Measurements from ENCODE around the gene SERPINE2. TPM values are rescaled to one million over a fixed set of nuclear protein-coding genes. Genes with fewer than 3 reads are reported as not detected.
"Not testable (repeated sequence)": the region's sequence is repeated elsewhere in the genome, so short reads cannot be mapped to it uniquely, and the experiment has no call there.

Gene SERPINE2
- polyA plus RNA-seq, 3 donors, result 118 to 171 (median 121) TPM

- DNase-seq (ENCODE audit: low read depth in 3 of 3, low spot score in 2 of 3), result no peak
Measured at GRCh38 chr2:224020523-224020922, 18.6 kb downstream of the SERPINE2 start.

GRCh38 chr2:224017957-224018356 is 21.1 kb downstream of the SERPINE2 start:
- peak in 1 of 3 donors; percentile 38 for DNase-seq (ENCODE audit: low read depth in 3 of 3, low spot score in 2 of 3)

GRCh38 chr2:224016963-224017362 is 22.1 kb downstream of the SERPINE2 start:
- DNase-seq (ENCODE audit: low read depth in 3 of 3, low spot score in 2 of 3), result no peak

- DNase-seq (ENCODE audit: low read depth in 3 of 3, low spot score in 2 of 3), result no peak
Measured at GRCh38 chr2:224014336-224014735, 24.8 kb downstream of the SERPINE2 start.

- no peak for DNase-seq (ENCODE audit: low read depth in 3 of 3, low spot score in 2 of 3)
Measured at GRCh38 chr2:224011837-224012236, 27.2 kb downstream of the SERPINE2 start.

- DNase-seq (ENCODE audit: low read depth in 3 of 3, low spot score in 2 of 3), result no peak
Measured at GRCh38 chr2:224009605-224010315, 29.3 kb downstream of the SERPINE2 start.

- DNase-seq (ENCODE audit: low read depth in 3 of 3, low spot score in 2 of 3), result no peak
Measured at GRCh38 chr2:224008702-224009261, 30.3 kb downstream of the SERPINE2 start.

- DNase-seq (ENCODE audit: low read depth in 3 of 3, low spot score in 2 of 3), result no peak
Measured at GRCh38 chr2:224004105-224004695, 34.9 kb downstream of the SERPINE2 start.

GRCh38 chr2:224000662-224001061 is 38.4 kb downstream of the SERPINE2 start:
- not testable (repeated sequence) for DNase-seq (ENCODE audit: low read depth in 3 of 3, low spot score in 2 of 3)

GRCh38 chr2:223999862-224000261 is 39.2 kb downstream of the SERPINE2 start:
- no peak for DNase-seq (ENCODE audit: low read depth in 3 of 3, low spot score in 2 of 3)

GRCh38 chr2:223998948-223999347 is 40.1 kb downstream of the SERPINE2 start:
- no peak for DNase-seq (ENCODE audit: low read depth in 3 of 3, low spot score in 2 of 3)

GRCh38 chr2:223997938-223998337 is 41.1 kb downstream of the SERPINE2 start:
- DNase-seq (ENCODE audit: low read depth in 3 of 3, low spot score in 2 of 3), result no peak

- no peak for DNase-seq (ENCODE audit: low read depth in 3 of 3, low spot score in 2 of 3)
Measured at GRCh38 chr2:223996391-223996790, 42.7 kb downstream of the SERPINE2 start.

- no peak for DNase-seq (ENCODE audit: low read depth in 3 of 3, low spot score in 2 of 3)
Measured at GRCh38 chr2:223995569-223995968, 43.5 kb downstream of the SERPINE2 start.

- no peak for DNase-seq (ENCODE audit: low read depth in 3 of 3, low spot score in 2 of 3)
Measured at GRCh38 chr2:223994562-223995162, 44.4 kb downstream of the SERPINE2 start.

GRCh38 chr2:223993634-223994232 is 45.4 kb downstream of the SERPINE2 start:
- DNase-seq (ENCODE audit: low read depth in 3 of 3, low spot score in 2 of 3), result peak; percentile 58 to 71 (median 65)

GRCh38 chr2:223991611-223992010 is 47.5 kb downstream of the SERPINE2 start:
- no peak for DNase-seq (ENCODE audit: low read depth in 3 of 3, low spot score in 2 of 3)

- no peak for DNase-seq (ENCODE audit: low read depth in 3 of 3, low spot score in 2 of 3)
Measured at GRCh38 chr2:223989856-223990232, 49.2 kb downstream of the SERPINE2 start.

- DNase-seq (ENCODE audit: low read depth in 3 of 3, low spot score in 2 of 3), result no peak
Measured at GRCh38 chr2:223989206-223989855, 49.8 kb downstream of the SERPINE2 start.

GRCh38 chr2:223981241-223981640 is 57.8 kb downstream of the SERPINE2 start:
- no peak for DNase-seq (ENCODE audit: low read depth in 3 of 3, low spot score in 2 of 3)

- DNase-seq (ENCODE audit: low read depth in 3 of 3, low spot score in 2 of 3), result no peak
Measured at GRCh38 chr2:223980803-223981202, 58.3 kb downstream of the SERPINE2 start.

All from right renal cortex interstitium (tissue), 3 donors.